ENCODE results near the gene NANOS2. TPM values are rescaled to one million over a fixed set of nuclear protein-coding genes. Genes with fewer than 3 reads are reported as not detected.

The NANOS2 gene
- total and polyA plus RNA-seq, 2 of the 13 experiments (the other 11 are each of a cell fraction or from before 2014, with no cell fraction given): not detected

- TF ChIP-seq ZNF446 (CRISPR knock-in tag; IDR thresholded peaks at IDR 0.05) (peak; percentile 65; the same call in 1 of the 2 replicates), ZNF761 (CRISPR knock-in tag; conservative IDR thresholded peaks at IDR 0.05) (no peak; the same call in 1 of the 2 replicates), PRMT3 (CRISPR knock-in tag; IDR thresholded peaks at IDR 0.05; ENCODE audit: borderline replicate concordance, low read depth) (peak; percentile 60; the same call in 1 of the 2 replicates), ZNF605 (CRISPR knock-in tag; IDR thresholded peaks at IDR 0.05) (peak; percentile 9; the same call in 1 of the 2 replicates), ZFP91 (CRISPR knock-in tag; IDR thresholded peaks at IDR 0.05; ENCODE audit: borderline replicate concordance) (peak; percentile 99), MTF1 (CRISPR knock-in tag; IDR thresholded peaks at IDR 0.05) (no peak), FOSL2 (CRISPR knock-in tag; IDR thresholded peaks at IDR 0.05) (peak; percentile 8; the same call in 1 of the 2 replicates), BCL3 (CRISPR knock-in tag; IDR thresholded peaks at IDR 0.05) (peak; percentile 84), HES4 (CRISPR knock-in tag; IDR thresholded peaks at IDR 0.05; ENCODE audit: borderline replicate concordance) (0 out of 2 replicates have a peak, but pooled peaks have one; percentile 67), POLR2A (IDR thresholded peaks at IDR 0.05; ENCODE audit: insufficient read depth in 1 of 2, low read depth in 2 of 2, low read length in 2 of 2) (peak; percentile 6 to 51), CCDC6 (CRISPR knock-in tag; IDR thresholded peaks at IDR 0.05) (peak; percentile 65; the same call in 1 of the 2 replicates), ZBTB2 (CRISPR knock-in tag; IDR thresholded peaks at IDR 0.05; ENCODE audit: low read depth) (peak; percentile 97), ZNF513 (CRISPR knock-in tag; conservative IDR thresholded peaks at IDR 0.05) (0 out of 2 replicates have a peak, but pooled peaks have one; percentile 51), HDAC1 (CRISPR knock-in tag; IDR thresholded peaks at IDR 0.05) (peak; percentile 41; the same call in 1 of the 2 replicates), GLI4 (CRISPR knock-in tag; IDR thresholded peaks at IDR 0.05; ENCODE audit: borderline replicate concordance) (no peak), ZNF782 (CRISPR knock-in tag; IDR thresholded peaks at IDR 0.05; ENCODE audit: borderline replicate concordance) (0 out of 2 replicates have a peak, but pooled peaks have one; percentile 56), MXD3 (CRISPR knock-in tag; IDR thresholded peaks at IDR 0.05) (0 out of 2 replicates have a peak, but pooled peaks have one; percentile 12), DMAP1 (CRISPR knock-in tag; IDR thresholded peaks at IDR 0.05) (peak; percentile 39), IKZF4 (CRISPR knock-in tag; IDR thresholded peaks at IDR 0.05; ENCODE audit: borderline replicate concordance, low read depth, not compliant biosample characterization) (peak; percentile 69), ATF3 (CRISPR knock-in tag; IDR thresholded peaks at IDR 0.05) (0 out of 2 replicates have a peak, but pooled peaks have one; percentile 9), KAT8 (CRISPR knock-in tag; IDR thresholded peaks at IDR 0.05) (0 out of 2 replicates have a peak, but pooled peaks have one; percentile 27), CENPT (CRISPR knock-in tag; IDR thresholded peaks at IDR 0.05; ENCODE audit: low read depth) (peak; percentile 53; the same call in 1 of the 2 replicates)
These were observed 28.8 kb downstream of the NANOS2 start, which contains the start of gene IRF2BP1 (continued) for GRCh38 chr19:45885556-45886426.

Data from HepG2 (cell line).